GM18868 (cell line): ENCODE results near the gene XRCC4.

Experiments
- ATAC-seq: cut with Tn5 transposase; IDR thresholded peaks from one replicate; pipeline ENCODE4 v1.9.1; 2021; ENCODE audit warnings: mild to moderate bottlenecking, moderate library complexity; ENCODE audit not compliant: unreplicated experiment

Gene XRCC4

DNA sequence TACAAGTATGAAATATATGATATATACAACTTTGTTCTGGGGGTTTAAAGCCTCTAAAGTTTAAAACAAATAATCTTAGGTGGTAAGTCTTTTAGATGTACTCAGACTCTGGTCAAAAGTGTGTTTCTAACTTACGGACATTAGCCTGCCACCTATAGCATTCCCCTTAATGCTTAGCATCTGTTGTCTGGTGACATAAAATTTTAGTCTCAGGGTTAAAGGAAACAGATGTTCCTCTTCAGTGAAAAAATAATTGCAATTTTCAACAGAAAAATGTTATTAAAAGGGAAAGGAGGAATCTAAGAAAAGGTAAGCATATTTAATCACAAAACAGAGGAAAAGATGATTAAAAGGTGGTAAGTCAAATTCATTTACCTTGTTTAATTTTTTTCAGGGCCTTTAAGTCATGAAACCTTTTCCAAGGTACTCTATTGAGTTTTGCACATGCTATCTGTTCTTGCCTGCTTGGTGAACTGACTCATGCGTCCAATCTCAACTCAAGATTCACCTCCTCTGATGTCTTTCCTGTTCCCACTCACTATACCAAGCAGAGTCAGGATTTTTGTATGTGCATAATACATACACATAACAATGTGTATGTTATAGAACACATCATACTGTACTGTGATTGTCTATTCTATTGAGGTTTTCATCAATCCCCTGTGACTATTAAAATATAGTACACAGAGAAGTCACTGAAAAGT is 8.1 kb upstream of the XRCC4 start:
- no peak for ATAC-seq

DNA sequence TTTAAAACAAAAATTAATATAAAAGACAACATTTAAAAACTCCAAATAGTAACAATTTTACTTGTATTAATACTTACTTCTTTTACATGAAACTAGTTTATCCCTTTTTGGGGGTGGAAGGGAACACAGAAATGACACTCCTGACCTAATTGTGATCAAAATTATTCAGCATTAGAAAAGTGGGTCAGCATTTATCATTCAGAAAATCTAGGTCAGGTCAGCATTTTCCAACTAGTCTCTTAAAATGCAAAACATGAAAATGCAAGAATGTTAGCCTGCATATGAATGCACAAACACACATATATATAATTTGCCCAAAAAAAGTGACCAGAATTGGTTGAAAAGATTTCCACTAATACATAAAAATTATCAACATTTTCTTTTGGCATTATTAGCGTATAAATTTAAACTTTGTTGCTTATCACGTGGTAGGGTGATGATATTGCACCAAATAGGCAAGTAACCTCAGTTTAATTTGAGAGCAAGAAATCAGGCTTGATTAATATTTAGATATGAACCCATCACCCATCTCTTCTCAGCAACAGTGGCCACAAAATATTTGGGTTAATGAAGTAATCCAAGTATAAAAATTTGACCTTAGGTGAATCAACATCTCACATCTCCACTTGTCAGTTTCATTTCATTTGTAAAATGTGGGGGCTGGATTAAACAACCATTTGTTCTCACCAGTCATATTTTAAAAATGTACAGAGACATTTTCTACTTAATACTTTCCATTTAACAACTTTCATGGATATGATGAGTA is 5.9 kb upstream of the XRCC4 start:
- ATAC-seq = no peak

- ATAC-seq = no peak
These were observed 4.4 kb upstream of the XRCC4 start for GRCh38 chr5:83072966-83073365.

- ATAC-seq = peak; percentile 7
These were observed 415 bp downstream of the XRCC4 start for GRCh38 chr5:83077662-83078261.

DNA sequence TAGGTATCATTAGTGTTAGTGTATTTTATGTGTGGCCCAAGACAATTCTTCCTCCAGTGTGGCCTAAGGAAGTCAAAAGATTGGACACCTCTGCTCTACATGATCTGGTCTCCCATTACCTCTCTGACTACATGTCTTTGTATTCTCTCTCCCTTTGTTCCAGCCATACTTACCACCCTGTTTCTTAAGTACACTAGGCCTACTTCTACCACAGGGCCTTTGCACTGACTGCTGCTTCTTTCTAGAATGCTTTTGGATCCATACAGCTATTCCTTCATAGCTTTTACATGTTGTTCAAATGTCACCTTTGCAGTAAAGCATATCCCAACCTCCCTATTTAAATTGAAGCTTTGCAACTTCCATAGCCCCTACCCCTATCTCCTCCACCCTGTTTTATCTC is 5.4 kb downstream of the XRCC4 start:
- no peak for ATAC-seq

DNA sequence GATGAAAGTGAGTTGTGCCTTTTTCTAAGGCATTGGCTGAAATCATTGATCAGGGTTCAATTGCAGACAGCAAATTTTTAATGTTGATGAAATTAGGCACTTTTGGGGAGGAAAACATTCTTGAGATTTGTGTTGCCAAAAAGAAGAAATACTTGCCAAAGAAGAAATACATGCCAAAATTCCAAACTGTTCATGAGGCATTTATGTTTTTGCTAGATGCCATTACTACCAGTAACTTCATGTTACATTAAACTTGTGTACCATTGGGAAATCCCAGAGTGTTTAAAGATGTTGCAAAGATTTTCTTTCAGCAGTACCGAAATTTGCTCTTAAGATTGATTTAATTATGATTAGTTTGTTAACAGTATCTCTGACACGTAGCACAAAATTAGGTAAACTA is 7.0 kb downstream of the XRCC4 start:
- ATAC-seq = no peak

DNA sequence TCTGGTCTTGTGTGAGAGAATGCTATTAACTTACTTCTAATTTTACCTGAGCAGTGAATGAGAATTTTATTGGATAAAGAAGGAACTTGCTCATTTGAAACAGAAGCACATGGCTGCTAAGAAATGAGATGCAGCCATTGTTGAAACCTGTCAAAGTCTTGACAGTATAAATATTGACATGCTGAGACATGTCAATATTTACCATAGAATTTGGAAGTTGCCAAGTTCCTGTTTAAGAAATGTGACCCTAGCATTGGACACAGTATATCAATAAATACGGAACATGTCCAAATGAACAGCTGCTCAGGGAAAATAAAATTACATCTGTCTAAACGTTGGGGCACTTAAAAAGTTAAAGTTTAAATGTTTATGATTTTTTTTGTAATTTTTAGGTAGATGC is 7.8 kb downstream of the XRCC4 start:
- ATAC-seq = no peak

DNA sequence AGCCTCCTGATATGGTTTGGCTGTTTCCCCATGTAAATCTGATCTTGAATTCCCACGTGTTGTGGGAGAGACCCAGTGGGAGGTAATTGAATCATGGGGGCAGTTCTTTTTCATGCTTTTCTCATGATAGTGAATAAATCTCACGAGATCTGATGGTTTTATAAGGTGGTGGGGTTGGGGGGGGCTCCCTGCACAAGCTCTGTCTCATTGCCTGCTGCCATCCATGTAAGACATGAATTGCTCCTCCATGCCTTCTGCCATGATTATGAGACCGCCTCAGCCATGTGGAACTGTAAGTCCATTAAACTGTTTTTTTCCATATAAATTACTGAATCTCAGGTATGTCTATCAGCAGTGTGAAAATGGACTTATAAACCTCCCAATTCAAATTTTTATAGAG is 12.8 kb downstream of the XRCC4 start:
- ATAC-seq = no peak

DNA sequence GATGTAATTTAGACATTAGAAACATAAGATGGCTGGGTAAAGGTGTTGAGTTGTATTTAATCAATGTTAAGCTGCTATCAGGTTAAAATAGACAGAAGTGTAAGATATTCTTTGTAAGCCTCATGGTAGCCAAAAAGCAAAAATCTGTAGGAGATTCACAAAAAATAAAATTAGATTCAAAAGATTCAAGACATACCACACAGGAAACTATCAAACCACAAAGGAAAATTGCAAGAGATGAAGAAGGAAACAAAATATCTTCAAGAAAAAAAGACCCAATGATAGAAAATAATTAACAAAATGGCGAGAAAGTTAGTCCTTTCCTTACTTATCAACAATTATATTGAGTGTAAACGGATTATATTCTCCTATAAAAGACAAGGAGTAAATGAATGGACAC is 15.3 kb downstream of the XRCC4 start:
- no peak for ATAC-seq

GRCh38 chr5:83093692-83094091 is 16.3 kb downstream of the XRCC4 start:
- ATAC-seq = no peak

DNA sequence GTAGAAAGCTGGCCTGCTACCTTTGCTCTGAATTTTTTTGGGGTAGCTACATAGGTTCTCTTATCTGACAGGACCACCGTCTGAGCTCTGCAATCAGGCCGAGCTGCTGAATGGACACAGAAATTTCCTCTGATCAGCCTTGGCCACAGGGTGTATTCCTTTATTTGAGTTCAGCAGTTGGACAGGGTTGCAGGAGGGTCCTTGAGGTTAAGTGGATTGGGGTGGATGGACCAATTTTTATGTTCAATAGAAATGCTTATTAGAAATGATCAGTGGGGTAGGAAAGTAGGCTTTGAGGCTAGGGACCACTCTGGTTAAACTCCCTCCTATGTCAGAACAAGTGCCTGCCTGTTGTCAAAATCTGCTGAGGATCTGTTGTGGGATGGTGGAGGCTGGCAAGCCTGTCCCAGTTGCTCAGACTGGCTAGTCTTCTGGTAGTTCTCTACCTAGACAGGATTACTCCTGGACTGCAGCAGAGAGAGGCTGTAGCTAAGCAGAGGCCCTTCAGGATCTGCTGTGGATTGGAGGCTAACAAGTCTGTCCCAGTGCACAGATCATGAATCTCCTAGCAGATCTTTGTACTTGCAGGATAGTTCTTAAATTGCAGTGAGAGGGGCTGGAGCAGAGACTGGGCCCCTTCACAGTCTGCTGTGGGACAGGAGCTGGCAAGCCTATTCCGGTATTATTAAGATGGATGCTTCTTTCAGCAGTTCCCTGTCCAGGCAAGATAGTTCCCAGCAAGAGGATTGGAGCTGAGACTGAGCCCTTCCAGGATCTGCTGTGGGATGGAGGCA is 18.0 kb downstream of the XRCC4 start:
- no peak for ATAC-seq

DNA sequence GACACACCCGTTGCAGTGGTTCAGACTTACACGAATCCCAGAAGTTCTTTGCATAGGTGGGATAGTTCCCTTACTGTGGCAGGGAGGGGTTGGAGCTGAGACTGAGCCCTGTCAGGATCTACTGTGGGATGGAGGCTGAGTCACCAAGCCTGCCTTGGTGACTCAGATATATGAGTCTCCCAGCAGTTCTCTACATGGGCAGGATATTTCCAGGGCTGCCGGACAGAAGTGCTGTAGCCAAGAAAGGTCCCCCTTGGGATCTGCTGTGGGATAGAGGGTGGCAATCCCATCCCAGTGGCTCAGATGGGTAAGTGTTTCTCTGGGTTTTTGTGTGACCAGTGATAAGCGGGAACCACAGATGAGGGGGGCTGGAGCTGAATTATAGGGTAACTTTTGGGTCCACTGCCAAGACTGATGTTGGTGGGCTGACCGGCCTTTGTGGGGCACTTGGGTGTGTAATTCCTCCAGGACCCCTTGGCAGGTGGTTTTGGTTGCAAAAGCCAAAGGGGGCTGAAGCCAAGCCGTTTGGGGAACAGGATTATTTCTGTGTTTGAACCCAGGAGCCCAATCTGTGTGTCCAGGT is 18.7 kb downstream of the XRCC4 start:
- no peak for ATAC-seq

DNA sequence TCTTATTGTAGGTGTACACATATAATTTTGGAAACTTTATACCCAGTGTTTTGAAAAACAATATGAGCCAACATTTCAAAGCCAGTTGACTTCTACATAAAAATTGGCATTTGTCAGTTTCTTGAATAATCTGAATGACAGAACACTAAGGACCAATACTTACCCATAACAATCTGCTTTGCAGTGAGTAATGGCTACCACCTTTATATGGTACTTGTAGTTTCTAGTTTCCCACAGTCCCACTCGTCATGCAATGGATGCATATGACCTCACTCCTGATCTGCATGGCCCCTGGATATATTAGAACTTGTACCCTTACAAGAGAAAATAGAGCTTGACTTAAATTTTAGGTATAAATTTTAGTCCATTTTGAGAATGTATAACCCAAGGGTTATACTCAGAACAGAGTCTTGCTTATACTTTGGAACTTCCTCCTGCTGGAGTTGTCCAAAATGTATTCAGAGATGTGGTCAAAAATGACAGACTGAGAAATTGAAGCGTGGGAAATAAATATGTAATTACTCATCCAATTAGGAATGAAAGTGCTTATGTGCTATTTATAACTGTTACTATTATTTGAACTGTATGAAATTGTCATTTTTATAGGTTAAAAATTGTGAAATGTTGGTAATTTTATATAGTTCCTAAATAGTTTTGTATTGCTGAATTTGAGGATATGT is 19.5 kb downstream of the XRCC4 start:
- peak; percentile 46 for ATAC-seq

DNA sequence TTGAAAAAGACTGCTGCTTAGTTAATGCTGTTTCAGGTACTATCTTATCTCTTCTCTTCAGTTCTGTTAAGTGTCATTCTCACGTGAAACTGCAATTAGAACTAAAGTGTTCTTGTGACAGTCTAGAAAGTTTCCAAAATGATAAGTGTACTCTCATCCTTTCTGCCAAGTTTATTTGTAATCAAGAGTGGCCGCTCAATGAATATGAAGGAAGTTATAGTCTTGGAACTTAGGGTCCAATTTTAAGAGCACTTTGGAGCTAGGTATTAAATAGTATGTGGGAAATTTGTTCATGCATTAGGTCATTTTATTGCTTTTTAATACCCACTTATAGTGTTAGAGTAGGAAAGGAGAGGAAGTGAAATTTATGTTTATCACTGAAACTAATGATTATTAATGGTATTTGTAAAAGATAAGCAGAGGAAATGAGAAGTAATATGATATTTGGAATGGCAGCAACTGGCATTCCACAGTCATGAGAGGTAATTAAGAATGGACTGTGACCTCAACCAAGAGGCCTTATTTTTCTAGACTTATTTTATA is 20.4 kb downstream of the XRCC4 start:
- peak; percentile 66 for ATAC-seq

DNA sequence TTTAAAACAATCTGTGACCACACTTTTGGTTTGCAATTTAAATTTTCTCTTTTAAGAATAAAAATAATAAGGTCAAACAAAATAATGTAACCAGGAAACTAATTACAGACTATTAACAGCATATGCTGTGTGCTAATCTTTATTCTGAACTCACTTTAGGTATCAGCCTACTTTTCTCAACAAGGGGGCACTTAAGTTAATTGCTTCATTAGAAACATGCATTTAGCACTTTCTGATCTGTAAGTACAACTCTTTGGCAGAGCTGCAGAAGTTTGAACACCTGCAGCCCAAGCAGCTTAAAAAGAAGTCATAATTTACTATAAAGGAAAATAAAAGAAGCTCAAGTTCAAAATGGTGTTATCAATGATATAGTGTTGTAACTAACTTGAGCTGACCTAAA is 21.7 kb downstream of the XRCC4 start:
- no peak for ATAC-seq

GRCh38 chr5:83099445-83099844 is 22.1 kb downstream of the XRCC4 start:
- ATAC-seq = no peak

DNA sequence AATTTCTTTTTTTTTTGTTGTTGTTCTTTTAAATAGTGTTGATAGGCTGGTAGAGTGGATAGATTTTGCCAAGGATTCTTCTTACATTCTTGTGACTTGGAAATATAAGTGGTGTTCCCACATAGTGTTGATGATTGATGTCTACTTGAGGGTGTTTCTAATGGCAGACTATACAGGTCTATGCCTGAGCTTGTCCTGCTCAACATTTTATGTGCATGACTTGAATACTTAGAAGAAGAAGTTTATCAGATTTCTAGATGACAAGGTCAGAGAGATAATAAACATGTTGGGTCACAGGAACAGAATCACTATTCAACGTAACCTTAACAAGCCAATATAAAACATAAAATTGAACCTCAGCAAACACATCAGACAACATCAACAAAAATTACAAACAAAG is 24.2 kb downstream of the XRCC4 start:
- ATAC-seq = no peak

GRCh38 chr5:83102364-83102980 is 25.1 kb downstream of the XRCC4 start:
- ATAC-seq = no peak

DNA sequence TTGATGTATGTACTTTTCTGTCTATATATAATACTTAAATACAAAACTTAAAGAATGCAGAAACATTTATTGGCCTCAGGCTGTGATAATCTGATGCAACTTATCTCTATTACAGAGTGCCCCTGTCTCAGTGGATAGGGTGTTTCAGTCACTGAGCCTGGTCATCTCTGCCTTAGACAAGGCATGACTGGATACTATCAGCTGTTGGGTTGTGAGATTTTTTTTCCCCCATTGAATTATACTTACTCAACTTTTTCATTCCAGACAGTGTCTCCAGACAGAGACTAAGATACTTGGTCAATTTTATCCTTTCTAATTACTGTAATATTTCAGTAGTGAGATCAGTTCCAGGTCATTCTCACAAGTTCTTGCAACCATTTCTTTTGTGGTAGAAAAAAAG is 26.7 kb downstream of the XRCC4 start:
- no peak for ATAC-seq
